Measurements from ENCODE around the gene PGM1.

PGM1 gene

DNA sequence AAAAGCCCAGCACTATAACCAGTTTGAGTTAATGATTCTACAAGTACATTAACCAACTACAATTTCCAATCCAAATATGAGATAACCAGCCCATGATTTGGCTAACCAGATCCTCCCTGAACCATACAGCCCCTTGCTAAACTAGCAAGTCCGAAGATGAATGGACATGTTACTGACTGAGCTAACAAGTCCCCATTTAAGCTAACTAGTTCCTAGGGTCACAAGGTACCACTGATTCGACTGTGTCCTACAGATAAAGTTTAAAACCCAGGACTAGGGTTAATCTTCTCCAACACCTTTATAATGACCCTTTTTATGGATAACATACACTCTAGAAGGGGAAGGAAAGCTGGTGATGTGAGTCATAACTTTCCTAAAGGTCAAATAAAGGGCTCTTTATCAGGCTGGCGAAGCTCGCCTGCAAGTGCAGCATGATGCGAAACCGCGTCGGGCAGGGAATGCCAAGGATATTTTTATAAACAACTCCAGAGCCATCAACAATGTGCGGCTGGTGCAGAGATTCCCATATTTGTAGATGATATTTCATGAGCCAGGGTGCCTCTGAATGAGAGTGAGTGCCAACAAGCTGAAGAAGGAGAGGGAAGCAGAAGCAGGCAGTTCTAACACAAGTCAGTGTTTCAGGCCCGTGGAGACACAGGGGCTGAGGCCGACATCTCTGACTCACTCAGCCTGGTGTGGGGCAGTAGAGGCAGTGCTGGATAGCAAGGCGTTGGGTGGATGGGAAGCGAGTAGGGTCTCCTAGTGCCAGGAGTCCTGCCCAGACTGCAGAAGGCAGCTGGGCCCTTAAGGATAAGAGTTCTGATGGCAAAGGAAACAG is 105.0 kb downstream of the PGM1 start:
- DNase-seq (ENCODE audit: insufficient read length, low spot score) (no peak), FAIRE-seq (no peak)
- no peak for TF ChIP-seq POLR2A (IDR thresholded peaks at IDR 0.05; ENCODE audit: low read depth, low read length)

DNA sequence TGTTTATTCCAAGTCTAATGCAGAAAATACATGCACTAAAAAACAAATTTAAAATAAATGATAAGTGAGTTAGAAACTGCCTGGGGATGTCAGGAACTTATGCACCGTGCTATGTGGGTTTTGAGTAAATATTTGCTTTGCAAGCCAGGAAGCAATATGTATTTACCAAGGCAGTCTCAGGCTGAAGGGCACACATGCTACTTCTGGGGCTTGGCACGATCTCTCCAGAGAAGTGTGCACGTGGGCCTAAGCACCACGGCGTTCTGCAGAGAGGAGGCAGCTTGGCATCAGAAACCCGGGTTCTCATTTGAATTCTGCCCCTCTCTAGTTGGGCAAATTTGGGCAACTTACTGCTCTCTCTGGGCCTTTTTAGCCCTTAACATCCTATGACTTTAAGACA is 108.0 kb downstream of the PGM1 start:
- DNase-seq (ENCODE audit: insufficient read length, low spot score) (no peak), FAIRE-seq (no peak)
- no peak for TF ChIP-seq POLR2A (IDR thresholded peaks at IDR 0.05; ENCODE audit: low read depth, low read length)

DNA sequence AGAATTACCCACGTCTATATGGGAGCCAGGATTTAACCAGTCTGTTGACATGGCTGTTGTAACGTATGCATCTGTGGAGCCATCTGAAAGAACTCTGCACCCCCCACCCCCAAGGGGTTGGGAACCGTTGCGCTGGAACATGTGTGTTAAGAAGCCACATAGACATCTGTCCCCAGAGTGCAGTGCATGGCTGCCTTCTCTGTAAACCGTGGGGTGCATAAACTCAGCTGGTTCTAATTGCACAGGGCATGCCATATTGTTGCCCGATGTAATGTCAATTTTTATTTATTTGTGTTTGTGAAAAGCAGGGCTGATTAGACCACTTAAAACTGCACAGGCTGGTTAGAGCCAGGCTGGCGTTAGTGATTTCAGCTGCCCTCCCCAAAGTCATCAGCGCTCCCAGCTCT is 110.5 kb downstream of the PGM1 start:
- no peak for TF ChIP-seq POLR2A (IDR thresholded peaks at IDR 0.05; ENCODE audit: low read depth, low read length)
- DNase-seq (ENCODE audit: insufficient read length, low spot score), result no peak
- FAIRE-seq, result no peak

DNA sequence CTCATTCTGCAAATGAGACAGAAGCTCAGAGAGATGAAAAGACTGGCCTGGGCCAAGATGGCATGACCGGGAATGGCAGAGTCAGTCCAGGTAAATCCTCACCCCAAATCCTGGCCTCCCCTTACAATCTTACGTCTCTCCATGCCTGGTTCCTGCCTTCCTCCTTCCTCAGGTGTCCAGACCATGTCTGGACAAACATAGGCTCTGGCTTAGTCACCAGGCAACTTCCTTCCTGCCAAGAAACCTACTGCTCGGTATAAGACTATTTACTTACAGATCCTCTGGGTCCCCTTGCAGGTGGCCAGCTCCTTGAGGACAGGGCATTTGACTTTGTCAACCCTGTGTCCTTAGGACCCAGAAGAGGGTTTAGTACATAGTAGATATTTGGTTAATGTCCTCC is 111.2 kb downstream of the PGM1 start:
- no peak for DNase-seq (ENCODE audit: insufficient read length, low spot score)
- FAIRE-seq, result no peak
- no peak for TF ChIP-seq POLR2A (IDR thresholded peaks at IDR 0.05; ENCODE audit: low read depth, low read length)

DNA sequence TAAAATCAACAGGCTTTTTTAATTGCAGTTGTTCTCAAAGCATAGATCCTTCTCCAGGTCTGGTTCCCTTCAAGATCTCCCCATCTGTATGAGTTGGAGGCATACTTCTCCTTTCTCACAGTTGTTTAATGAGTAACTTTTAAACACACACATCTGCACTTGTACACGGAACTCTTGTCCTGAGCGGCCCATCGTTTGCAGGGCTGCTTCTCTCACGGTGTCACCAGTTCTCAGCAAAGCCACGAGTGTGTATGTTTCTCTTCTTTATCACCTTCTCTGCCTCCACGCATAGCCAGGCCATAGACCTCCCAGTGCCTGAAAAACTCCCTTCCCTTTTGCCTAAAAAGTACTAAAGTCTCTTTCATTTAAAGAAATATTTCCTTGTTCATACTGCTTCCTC is 111.9 kb downstream of the PGM1 start:
- DNase-seq (ENCODE audit: insufficient read length, low spot score), result no peak
- FAIRE-seq, result no peak
- TF ChIP-seq POLR2A (IDR thresholded peaks at IDR 0.05; ENCODE audit: low read depth, low read length), result no peak

DNA sequence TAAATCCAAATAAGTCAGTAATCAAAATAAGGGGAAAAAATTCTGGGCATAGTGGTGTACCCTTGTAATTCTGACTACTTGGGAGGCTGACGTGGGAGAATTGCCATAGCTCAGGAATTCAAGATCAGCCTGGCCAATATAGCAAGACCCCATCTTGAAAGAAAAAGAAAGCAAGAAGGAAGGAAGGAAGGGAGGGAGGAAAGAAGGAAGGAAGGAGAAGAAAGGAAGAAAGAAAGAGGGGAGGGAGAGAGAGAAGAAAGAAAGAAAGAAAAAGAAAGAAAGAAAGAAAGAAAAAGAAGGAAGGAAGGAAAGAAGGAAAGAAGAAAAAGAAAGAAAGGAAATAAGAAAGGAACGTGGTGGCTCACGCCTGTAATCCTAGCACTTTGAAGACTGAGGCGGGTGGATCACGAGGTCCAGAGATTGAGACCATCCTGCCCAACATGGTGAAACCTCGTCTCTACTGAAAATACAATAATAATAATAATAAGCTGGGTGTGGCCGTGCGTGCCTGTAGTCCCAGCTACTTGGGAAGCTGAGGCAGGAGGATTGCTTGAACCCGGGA is 116.1 kb downstream of the PGM1 start:
- TF ChIP-seq POLR2A (IDR thresholded peaks at IDR 0.05; ENCODE audit: low read depth, low read length), result no peak
- FAIRE-seq (no peak), DNase-seq (ENCODE audit: insufficient read length, low spot score) (no peak)

Data from H54 (cell line).